SKM-1 (cell line): Measurements from ENCODE around the gene TBX15.

Experiments used
- DNase-seq: peaks from one replicate; lab custom pipeline; 2025; ENCODE audit not compliant: unreplicated experiment; lab: John Stamatoyannopoulos, UW

The TBX15 gene

GRCh38 chr1:118988186-118989005, at the start of gene TBX15:
TBX15 (minus strand) TSS chr1:118988343; CDS start chr1:118987795, 548 bp downstream.
- no peak for DNase-seq

GRCh38 chr1:119034359-119034758, 46.2 kb upstream of the TBX15 start:
- DNase-seq, result no peak

- no peak for DNase-seq
Observed at GRCh38 chr1:119032986-119033385, 44.8 kb upstream of the TBX15 start.

GRCh38 chr1:119027759-119028158, 39.6 kb upstream of the TBX15 start:
- DNase-seq, result no peak

- no peak for DNase-seq
Observed at GRCh38 chr1:119026956-119027355, 38.8 kb upstream of the TBX15 start.

GRCh38 chr1:119015547-119015946, 27.4 kb upstream of the TBX15 start:
- no peak for DNase-seq

GRCh38 chr1:119012383-119012782, 24.2 kb upstream of the TBX15 start:
- DNase-seq, result no peak

- no peak for DNase-seq
Observed at GRCh38 chr1:119011706-119012105, 23.6 kb upstream of the TBX15 start.

GRCh38 chr1:119011116-119011515, 23.0 kb upstream of the TBX15 start:
- no peak for DNase-seq

GRCh38 chr1:119010201-119010600, 22.1 kb upstream of the TBX15 start:
- DNase-seq, result no peak

- no peak for DNase-seq
Observed at GRCh38 chr1:119009312-119009655, 21.1 kb upstream of the TBX15 start.

- DNase-seq, result peak; percentile 16
Observed at GRCh38 chr1:119008483-119009311, 20.6 kb upstream of the TBX15 start.

- no peak for DNase-seq
Observed at GRCh38 chr1:119007670-119008482, 19.7 kb upstream of the TBX15 start.

- DNase-seq, result no peak
Observed at GRCh38 chr1:119007339-119007669, 19.2 kb upstream of the TBX15 start.

- no peak for DNase-seq
Observed at GRCh38 chr1:119006406-119007279, 18.5 kb upstream of the TBX15 start.

GRCh38 chr1:119005724-119006405, 17.7 kb upstream of the TBX15 start:
- no peak for DNase-seq

GRCh38 chr1:119004781-119005180, 16.6 kb upstream of the TBX15 start:
- no peak for DNase-seq

- DNase-seq, result no peak
Observed at GRCh38 chr1:119004129-119004527, 16.0 kb upstream of the TBX15 start.

GRCh38 chr1:119003413-119004128, 15.4 kb upstream of the TBX15 start:
- DNase-seq, result no peak
